GM19452 (cell line): ENCODE results near the gene ITIH2.
A peak's percentile ranks its signal among the peaks of the same experiment; 100 is the strongest.
"Not testable (repeated sequence)": the region's sequence is repeated elsewhere in the genome, so short reads cannot be mapped to it uniquely, and the experiment has no call there.

Experiments used
- ATAC-seq: cut with Tn5 transposase; IDR thresholded peaks from one replicate; pipeline ENCODE4 v1.9.1; 2021; ENCODE audit not compliant: unreplicated experiment

ITIH2 gene

DNA sequence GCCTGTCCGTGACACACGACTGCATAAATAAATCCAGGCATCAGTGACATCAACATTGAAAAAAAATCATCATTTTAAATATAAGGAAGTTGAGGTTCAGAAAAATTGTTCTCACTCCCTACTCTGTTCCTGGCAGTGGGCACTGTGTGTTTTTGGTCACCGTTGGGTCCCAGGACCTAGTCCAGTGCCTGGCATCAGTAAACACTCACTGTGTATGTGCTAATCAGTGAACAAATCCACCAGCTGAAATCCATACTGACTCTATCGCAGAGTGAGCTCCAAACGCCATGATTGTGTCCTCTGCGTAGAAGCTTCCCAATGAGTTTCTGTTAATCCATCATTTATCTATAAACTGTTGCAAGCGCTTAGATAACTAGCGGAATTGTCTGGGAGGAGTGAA is 41.2 kb downstream of the ITIH2 start:
- ATAC-seq: no peak

DNA sequence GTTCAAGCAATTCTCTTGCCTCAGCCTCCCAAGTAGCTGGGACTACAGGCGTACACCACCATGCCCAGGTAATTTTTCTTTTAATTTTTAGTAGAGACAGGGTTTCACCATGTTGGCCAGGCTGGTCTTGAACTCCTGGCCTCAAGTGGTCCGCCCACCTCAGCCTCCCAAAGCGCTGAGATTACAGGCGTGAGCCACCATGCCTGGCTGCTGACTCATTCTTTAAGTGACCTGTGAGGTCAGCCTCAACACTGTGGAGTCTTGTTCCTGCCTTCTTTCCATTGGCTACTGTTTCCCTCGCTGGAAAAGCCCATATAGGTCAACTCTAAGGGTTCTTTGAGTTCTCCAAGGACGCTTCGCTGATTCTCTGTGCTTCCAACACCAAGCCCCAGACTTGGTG is 45.5 kb downstream of the ITIH2 start:
- not testable (repeated sequence) for ATAC-seq

GRCh38 chr10:7750222-7750621 is 47.1 kb downstream of the ITIH2 start:
- no peak for ATAC-seq

DNA sequence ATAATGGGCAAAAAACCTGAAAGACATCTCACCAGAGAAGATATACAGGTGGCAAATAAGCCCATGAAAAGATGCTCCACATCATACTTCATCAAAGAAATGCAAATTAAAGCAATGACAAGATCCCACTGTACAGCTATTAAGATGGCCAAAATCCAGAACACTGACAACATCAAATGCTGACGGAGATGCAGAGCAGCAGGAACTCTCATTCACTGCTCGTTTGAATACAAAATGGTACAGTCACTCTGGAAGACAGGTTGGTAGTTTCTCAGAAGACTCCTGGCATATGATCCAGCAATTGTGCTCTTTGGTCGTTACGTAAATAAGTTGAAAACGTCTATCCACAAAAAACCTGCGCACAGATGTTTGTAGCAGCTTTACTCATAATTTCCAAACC is 49.1 kb downstream of the ITIH2 start:
- no peak for ATAC-seq

DNA sequence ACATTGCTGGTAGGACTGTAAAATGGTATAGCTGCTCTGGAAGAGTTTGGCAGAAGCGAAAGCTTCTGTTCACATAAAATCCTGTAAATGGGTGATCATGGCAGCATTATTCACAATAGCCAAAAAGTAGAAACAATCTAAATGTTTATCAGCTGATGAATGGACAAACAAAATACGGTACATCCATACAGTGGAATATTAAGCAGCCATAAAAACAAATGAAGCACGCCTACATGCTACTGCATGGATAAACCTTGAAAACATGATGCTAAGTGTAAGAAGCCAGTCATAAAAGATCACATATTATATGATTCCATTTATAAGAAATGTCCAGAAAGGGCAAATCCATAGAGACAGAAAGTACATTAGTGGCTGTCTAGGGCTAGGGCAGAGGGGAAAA is 52.0 kb downstream of the ITIH2 start:
- no peak for ATAC-seq

GRCh38 chr10:7756360-7756992 is 53.4 kb downstream of the ITIH2 start:
- ATAC-seq: no peak

DNA sequence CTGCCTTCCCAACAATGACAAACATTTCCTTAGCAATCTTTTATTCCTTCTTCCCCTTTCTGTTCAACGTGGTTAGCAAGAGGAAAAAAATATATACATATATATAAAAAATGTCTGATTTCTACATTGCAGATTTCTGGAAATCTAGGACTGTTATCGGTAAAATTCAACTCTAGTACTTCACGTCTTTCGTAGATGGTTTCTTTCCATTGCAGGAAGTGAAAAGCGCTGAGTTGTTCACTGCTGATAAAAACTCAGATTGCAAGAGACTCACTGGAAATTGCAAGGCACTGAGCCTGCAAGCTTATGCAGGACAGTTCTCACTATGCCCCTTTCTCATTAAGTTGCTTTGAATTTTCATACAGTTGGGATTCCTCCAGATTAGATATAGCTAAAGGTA is 60.8 kb downstream of the ITIH2 start:
- no peak for ATAC-seq

DNA sequence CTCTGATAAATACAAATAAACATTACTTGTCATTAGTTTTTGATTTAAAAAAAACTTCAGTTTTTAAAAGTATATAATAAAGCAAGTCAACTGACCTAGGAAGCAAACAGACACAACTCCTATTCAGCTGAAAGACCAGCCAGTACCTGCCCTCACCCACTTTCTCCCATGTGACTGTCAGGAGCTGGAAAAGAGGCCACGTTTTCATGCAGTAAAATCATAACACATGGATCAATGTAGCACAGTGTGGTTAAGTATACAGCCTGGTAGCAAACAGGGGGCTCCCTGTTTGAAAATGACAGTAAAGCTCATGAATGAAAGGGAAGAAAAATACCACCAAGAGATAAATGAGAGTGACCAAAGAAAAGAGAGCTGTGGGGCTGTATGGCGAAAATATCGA is 63.1 kb downstream of the ITIH2 start:
- no peak for ATAC-seq

GRCh38 chr10:7767209-7767608 is 64.1 kb downstream of the ITIH2 start:
- no peak for ATAC-seq

GRCh38 chr10:7768417-7768816 is 65.3 kb downstream of the ITIH2 start:
- no peak for ATAC-seq

GRCh38 chr10:7773845-7774801 is 71.0 kb downstream of the ITIH2 start:
- no peak for ATAC-seq

DNA sequence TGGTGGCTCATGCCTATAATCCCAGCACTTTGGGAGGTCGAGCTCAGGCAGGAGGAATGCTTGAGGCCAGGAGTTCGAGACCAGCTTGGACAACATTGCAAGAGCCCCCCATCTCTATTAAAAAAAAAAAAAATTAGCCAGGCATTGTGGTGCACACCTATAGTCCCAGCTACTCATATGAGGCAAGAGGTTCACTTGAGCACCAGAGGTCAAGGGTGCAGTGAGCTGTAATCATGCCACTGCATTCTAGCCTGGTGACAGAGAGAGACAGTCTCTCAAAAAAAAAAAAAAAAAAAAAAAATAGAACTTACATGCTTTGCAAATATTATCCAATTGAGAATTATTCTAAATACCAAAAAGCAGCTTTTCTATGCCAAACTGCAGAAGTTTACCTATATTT is 73.7 kb downstream of the ITIH2 start:
- no peak for ATAC-seq

- not testable (repeated sequence) for ATAC-seq
Observed at GRCh38 chr10:7782194-7782593, 79.1 kb downstream of the ITIH2 start.

GRCh38 chr10:7786430-7786829 is 83.3 kb downstream of the ITIH2 start:
- ATAC-seq: no peak

DNA sequence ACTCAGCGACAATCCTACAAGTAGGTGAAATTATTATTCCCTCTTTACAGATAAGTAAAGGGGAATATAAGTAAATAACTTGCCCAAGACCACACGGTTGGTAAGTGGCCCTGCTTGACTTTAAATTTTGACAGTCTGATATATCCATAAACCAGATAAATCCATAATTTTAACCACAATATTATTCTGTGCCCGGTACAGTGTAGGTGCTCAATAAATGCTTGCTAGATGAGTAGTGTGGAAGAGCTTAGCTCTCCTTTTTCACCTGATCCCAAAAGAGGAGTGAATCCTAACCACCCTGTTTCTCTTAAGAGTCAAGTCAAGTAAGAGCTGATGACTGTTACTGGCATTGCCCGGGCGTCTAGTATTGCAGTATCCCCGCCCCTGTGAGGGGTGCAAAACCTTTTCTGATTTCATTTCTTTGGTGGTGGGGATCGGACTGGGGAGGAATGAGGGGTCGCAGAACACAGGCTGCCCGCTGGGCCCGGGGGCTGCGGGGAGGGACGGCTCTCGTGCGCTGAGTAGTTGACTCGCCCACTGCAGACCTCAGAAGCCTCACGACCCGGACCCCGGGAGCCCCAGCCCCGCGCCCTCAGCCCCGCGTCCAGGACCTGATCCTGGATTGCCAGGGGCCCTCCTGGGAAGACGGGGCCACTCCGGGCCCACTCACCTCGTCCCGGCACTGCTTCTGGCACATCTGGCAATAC is 84.2 kb downstream of the ITIH2 start:
- peak; percentile 14 for ATAC-seq

DNA sequence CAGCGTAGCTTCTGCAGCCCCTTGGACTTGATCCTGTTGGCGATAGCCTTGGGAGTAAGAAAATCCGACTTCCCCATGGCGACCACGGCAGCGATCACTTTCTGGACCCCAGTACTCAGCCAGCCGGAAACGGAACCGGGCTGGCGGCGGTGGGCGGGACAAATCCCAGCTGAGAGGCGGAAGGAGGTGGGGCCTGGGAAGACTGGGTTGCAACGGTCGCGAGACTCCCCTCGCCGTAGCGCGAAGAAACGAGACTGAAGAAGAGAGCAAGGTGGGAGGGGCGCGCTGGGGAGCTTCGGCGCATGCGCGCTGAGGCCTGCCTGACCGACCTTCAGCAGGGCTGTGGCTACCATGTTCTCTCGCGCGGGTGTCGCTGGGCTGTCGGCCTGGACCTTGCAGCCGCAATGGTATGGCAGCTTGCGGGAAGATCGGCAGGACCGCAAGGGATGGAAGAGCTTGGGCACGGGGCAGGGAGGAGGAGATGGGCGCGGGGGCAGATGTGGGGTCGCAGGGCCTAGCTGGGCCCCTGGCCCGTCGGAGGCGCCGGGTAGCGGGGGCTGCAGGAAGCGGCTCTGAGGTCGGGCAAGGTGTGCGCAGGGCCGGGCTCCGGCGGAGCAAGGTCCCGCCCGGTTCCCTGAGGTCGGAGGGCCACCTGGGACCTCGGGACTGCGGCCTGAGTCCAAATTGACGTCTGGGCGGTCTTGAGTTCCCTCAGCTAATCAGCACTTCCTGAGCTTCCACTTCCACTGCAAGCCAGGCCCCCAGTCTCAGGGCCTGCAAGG is 84.9 kb downstream of the ITIH2 start, which contains the start of the genes ATP5F1C and KIN:
ATP5F1C (plus strand) TSS at position 321 of the 782 bp plus-strand sequence; CDS start at position 352, 31 bp downstream.
KIN (minus strand) TSS at position 137 of the 782 bp plus-strand sequence; CDS start at position 77, 60 bp downstream.
- peak; percentile 91 for ATAC-seq

DNA sequence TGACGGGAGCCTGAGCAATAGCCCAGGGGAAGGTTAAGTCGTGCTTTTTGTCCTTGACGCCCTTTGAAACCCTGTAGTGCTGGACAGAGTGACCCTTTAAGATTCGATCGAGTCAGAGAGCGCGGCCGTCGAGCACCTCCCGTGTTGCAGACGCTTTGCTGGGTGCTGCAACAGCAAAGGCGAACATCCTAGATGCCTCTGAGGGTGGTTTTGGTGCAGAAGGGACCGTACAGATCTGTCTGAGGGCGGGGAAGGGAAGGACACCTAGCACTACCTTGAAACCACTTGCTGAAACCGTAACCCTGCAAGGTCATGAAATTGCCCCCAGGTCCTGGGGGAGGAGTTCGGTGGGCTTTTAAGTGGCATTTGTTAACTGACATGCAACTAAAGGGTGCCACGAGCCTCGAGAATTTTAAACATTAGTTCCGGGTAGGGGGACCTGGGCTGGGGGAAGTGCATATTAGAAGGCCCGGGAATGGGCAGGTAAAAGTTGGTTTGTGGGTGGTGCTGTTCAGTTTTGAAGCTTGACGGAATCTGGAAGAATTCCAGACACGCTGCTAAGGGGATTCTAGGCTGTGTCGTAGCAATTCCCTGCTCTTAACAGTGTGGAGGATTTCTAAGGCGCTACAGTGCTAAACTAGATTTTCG is 85.6 kb downstream of the ITIH2 start:
- peak; percentile 4 for ATAC-seq

DNA sequence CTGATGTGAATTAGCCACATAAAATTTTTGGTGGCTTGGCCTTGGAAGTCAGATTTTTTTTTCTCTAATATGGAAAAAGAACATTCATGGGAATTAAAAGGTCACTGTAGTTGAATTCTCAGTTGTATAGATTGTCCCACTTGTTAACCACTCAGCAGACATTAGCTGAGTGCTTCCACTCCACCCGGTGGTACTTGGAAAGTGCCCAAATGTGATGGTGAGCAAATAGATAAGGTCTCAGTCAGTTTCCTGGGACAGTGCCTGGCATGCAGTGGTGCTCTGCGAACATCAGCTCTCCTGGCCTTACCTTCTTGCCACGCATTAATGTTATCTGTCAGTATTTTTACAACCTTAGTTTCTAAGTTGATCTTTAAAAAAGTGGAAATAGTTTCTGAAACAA is 86.3 kb downstream of the ITIH2 start:
- no peak for ATAC-seq

DNA sequence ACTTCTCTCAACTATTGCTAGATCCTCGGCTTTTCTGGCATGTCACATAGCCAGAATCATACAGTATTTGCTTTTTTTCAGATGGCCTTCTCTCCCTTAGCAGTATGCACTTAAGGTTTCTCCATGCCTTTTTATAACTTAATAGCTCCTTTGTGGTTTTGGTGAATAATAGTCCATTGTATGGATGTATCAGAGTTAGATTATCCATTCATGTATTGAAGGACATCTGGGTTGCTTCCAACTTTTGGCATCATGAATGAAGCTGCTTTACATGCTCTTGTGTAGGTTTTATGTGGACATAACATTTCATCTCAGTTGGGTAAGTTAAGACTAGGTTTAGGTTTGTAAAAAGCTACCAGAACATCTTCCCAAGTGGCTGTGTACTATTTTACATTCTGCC is 89.4 kb downstream of the ITIH2 start:
- no peak for ATAC-seq
